ENCODE data around the gene ZNF652.
A peak's percentile ranks its signal among the peaks of the same experiment; 100 is the strongest.

The ZNF652 gene

GRCh38 chr17:49387498-49388289 is 25.6 kb upstream of the ZNF652 start:
- H3K27me3 ChIP-seq (ENCODE audit: control insufficient read depth in 2 of 2, insufficient read depth in 2 of 2, low read length in 2 of 2), result peaks cover 0 to 3% of the 10 kb centered on the region in 2 donors
- H3K4me1 ChIP-seq (ENCODE audit: control insufficient read depth in 2 of 2, insufficient read depth in 2 of 2, low read length in 2 of 2), result peaks cover 12 to 30% of the 10 kb centered on the region in 2 donors
- H3K36me3 ChIP-seq (ENCODE audit: control insufficient read depth in 2 of 2, insufficient read depth in 2 of 2, low read length in 2 of 2), result no peaks in the 10 kb centered on the region
- no peak overlapping the region for H3K9ac ChIP-seq (ENCODE audit: low read depth in 1 of 2, low read length in 2 of 2)
- H3K9me3 ChIP-seq (ENCODE audit: control insufficient read depth in 2 of 2, low read length in 2 of 2), result no peaks in the 10 kb centered on the region
- peak overlapping the region; percentile 35 to 86 for H3K27ac ChIP-seq (ENCODE audit: low read depth in 2 of 2, low read length in 2 of 2)
- no peak overlapping the region for H3K4me3 ChIP-seq (ENCODE audit: low read length in 2 of 2)

GRCh38 chr17:49386373-49386772 is 24.3 kb upstream of the ZNF652 start:
- Histone ChIP-seq H3K9ac (ENCODE audit: low read depth in 1 of 2, low read length in 2 of 2) (no peak overlapping the region), H3K36me3 (ENCODE audit: control insufficient read depth in 2 of 2, insufficient read depth in 2 of 2, low read length in 2 of 2) (no peaks in the 10 kb centered on the region), H3K9me3 (ENCODE audit: control insufficient read depth in 2 of 2, low read length in 2 of 2) (no peaks in the 10 kb centered on the region), H3K27ac (ENCODE audit: low read depth in 2 of 2, low read length in 2 of 2) (no peak overlapping the region), H3K27me3 (ENCODE audit: control insufficient read depth in 2 of 2, insufficient read depth in 2 of 2, low read length in 2 of 2) (peaks cover 0 to 3% of the 10 kb centered on the region in 2 donors), H3K4me1 (ENCODE audit: control insufficient read depth in 2 of 2, insufficient read depth in 2 of 2, low read length in 2 of 2) (peaks cover 12 to 30% of the 10 kb centered on the region in 2 donors), H3K4me3 (ENCODE audit: low read length in 2 of 2) (no peak overlapping the region)

- no peaks in the 10 kb centered on the region for H3K9me3 ChIP-seq (ENCODE audit: control insufficient read depth in 2 of 2, low read length in 2 of 2)
- H3K4me3 ChIP-seq (ENCODE audit: low read length in 2 of 2), result no peak overlapping the region
- H3K27me3 ChIP-seq (ENCODE audit: control insufficient read depth in 2 of 2, insufficient read depth in 2 of 2, low read length in 2 of 2), result peaks cover 0 to 3% of the 10 kb centered on the region in 2 donors
- H3K9ac ChIP-seq (ENCODE audit: low read depth in 1 of 2, low read length in 2 of 2), result no peak overlapping the region
- no peaks in the 10 kb centered on the region for H3K36me3 ChIP-seq (ENCODE audit: control insufficient read depth in 2 of 2, insufficient read depth in 2 of 2, low read length in 2 of 2)
- H3K4me1 ChIP-seq (ENCODE audit: control insufficient read depth in 2 of 2, insufficient read depth in 2 of 2, low read length in 2 of 2), result peaks cover under 1 to 19% of the 10 kb centered on the region in 2 donors
- H3K27ac ChIP-seq (ENCODE audit: low read depth in 2 of 2, low read length in 2 of 2), result no peak overlapping the region
Measured at GRCh38 chr17:49384951-49385350, 22.9 kb upstream of the ZNF652 start.

- H3K9me3 ChIP-seq (ENCODE audit: control insufficient read depth in 2 of 2, low read length in 2 of 2), result no peaks in the 10 kb centered on the region
- H3K27me3 ChIP-seq (ENCODE audit: control insufficient read depth in 2 of 2, insufficient read depth in 2 of 2, low read length in 2 of 2), result peaks cover 0 to 3% of the 10 kb centered on the region in 2 donors
- peaks cover 0 to 9% of the 10 kb centered on the region in 2 donors for H3K4me1 ChIP-seq (ENCODE audit: control insufficient read depth in 2 of 2, insufficient read depth in 2 of 2, low read length in 2 of 2)
- no peak overlapping the region for H3K9ac ChIP-seq (ENCODE audit: low read depth in 1 of 2, low read length in 2 of 2)
- H3K27ac ChIP-seq (ENCODE audit: low read depth in 2 of 2, low read length in 2 of 2), result no peak overlapping the region
- no peak overlapping the region for H3K4me3 ChIP-seq (ENCODE audit: low read length in 2 of 2)
- H3K36me3 ChIP-seq (ENCODE audit: control insufficient read depth in 2 of 2, insufficient read depth in 2 of 2, low read length in 2 of 2), result no peaks in the 10 kb centered on the region
Measured at GRCh38 chr17:49383060-49383459, 21.0 kb upstream of the ZNF652 start.

GRCh38 chr17:49382556-49382955 is 20.5 kb upstream of the ZNF652 start:
- no peak overlapping the region for H3K9ac ChIP-seq (ENCODE audit: low read depth in 1 of 2, low read length in 2 of 2)
- no peaks in the 10 kb centered on the region for H3K36me3 ChIP-seq (ENCODE audit: control insufficient read depth in 2 of 2, insufficient read depth in 2 of 2, low read length in 2 of 2)
- H3K4me1 ChIP-seq (ENCODE audit: control insufficient read depth in 2 of 2, insufficient read depth in 2 of 2, low read length in 2 of 2), result peaks cover 0 to 5% of the 10 kb centered on the region in 2 donors
- H3K9me3 ChIP-seq (ENCODE audit: control insufficient read depth in 2 of 2, low read length in 2 of 2), result no peaks in the 10 kb centered on the region
- H3K27me3 ChIP-seq (ENCODE audit: control insufficient read depth in 2 of 2, insufficient read depth in 2 of 2, low read length in 2 of 2), result peaks cover 0 to 3% of the 10 kb centered on the region in 2 donors
- no peak overlapping the region for H3K27ac ChIP-seq (ENCODE audit: low read depth in 2 of 2, low read length in 2 of 2)
- H3K4me3 ChIP-seq (ENCODE audit: low read length in 2 of 2), result no peak overlapping the region

- Histone ChIP-seq H3K4me3 (ENCODE audit: low read length in 2 of 2) (no peak overlapping the region), H3K27me3 (ENCODE audit: control insufficient read depth in 2 of 2, insufficient read depth in 2 of 2, low read length in 2 of 2) (peaks cover 0 to 3% of the 10 kb centered on the region in 2 donors), H3K9ac (ENCODE audit: low read depth in 1 of 2, low read length in 2 of 2) (no peak overlapping the region), H3K27ac (ENCODE audit: low read depth in 2 of 2, low read length in 2 of 2) (no peak overlapping the region), H3K9me3 (ENCODE audit: control insufficient read depth in 2 of 2, low read length in 2 of 2) (no peaks in the 10 kb centered on the region), H3K36me3 (ENCODE audit: control insufficient read depth in 2 of 2, insufficient read depth in 2 of 2, low read length in 2 of 2) (no peaks in the 10 kb centered on the region), H3K4me1 (ENCODE audit: control insufficient read depth in 2 of 2, insufficient read depth in 2 of 2, low read length in 2 of 2) (no peaks in the 10 kb centered on the region)
Measured at GRCh38 chr17:49381793-49382192, 19.7 kb upstream of the ZNF652 start.

GRCh38 chr17:49381033-49381432 is 19.0 kb upstream of the ZNF652 start:
- Histone ChIP-seq H3K9me3 (ENCODE audit: control insufficient read depth in 2 of 2, low read length in 2 of 2) (no peaks in the 10 kb centered on the region), H3K9ac (ENCODE audit: low read depth in 1 of 2, low read length in 2 of 2) (no peak overlapping the region), H3K27ac (ENCODE audit: low read depth in 2 of 2, low read length in 2 of 2) (no peak overlapping the region), H3K4me1 (ENCODE audit: control insufficient read depth in 2 of 2, insufficient read depth in 2 of 2, low read length in 2 of 2) (no peaks in the 10 kb centered on the region), H3K27me3 (ENCODE audit: control insufficient read depth in 2 of 2, insufficient read depth in 2 of 2, low read length in 2 of 2) (peaks cover 0 to 3% of the 10 kb centered on the region in 2 donors), H3K36me3 (ENCODE audit: control insufficient read depth in 2 of 2, insufficient read depth in 2 of 2, low read length in 2 of 2) (no peaks in the 10 kb centered on the region), H3K4me3 (ENCODE audit: low read length in 2 of 2) (no peak overlapping the region)

GRCh38 chr17:49379926-49380325 is 17.9 kb upstream of the ZNF652 start:
- H3K4me3 ChIP-seq (ENCODE audit: low read length in 2 of 2), result no peak overlapping the region
- peaks cover 0 to 3% of the 10 kb centered on the region in 2 donors for H3K27me3 ChIP-seq (ENCODE audit: control insufficient read depth in 2 of 2, insufficient read depth in 2 of 2, low read length in 2 of 2)
- no peaks in the 10 kb centered on the region for H3K36me3 ChIP-seq (ENCODE audit: control insufficient read depth in 2 of 2, insufficient read depth in 2 of 2, low read length in 2 of 2)
- H3K4me1 ChIP-seq (ENCODE audit: control insufficient read depth in 2 of 2, insufficient read depth in 2 of 2, low read length in 2 of 2), result no peaks in the 10 kb centered on the region
- H3K27ac ChIP-seq (ENCODE audit: low read depth in 2 of 2, low read length in 2 of 2), result no peak overlapping the region
- no peak overlapping the region for H3K9ac ChIP-seq (ENCODE audit: low read depth in 1 of 2, low read length in 2 of 2)
- no peaks in the 10 kb centered on the region for H3K9me3 ChIP-seq (ENCODE audit: control insufficient read depth in 2 of 2, low read length in 2 of 2)

GRCh38 chr17:49378311-49378710 is 16.3 kb upstream of the ZNF652 start:
- H3K27ac ChIP-seq (ENCODE audit: low read depth in 2 of 2, low read length in 2 of 2), result no peak overlapping the region
- H3K36me3 ChIP-seq (ENCODE audit: control insufficient read depth in 2 of 2, insufficient read depth in 2 of 2, low read length in 2 of 2), result no peaks in the 10 kb centered on the region
- H3K4me1 ChIP-seq (ENCODE audit: control insufficient read depth in 2 of 2, insufficient read depth in 2 of 2, low read length in 2 of 2), result no peaks in the 10 kb centered on the region
- no peak overlapping the region for H3K9ac ChIP-seq (ENCODE audit: low read depth in 1 of 2, low read length in 2 of 2)
- H3K4me3 ChIP-seq (ENCODE audit: low read length in 2 of 2), result no peak overlapping the region
- no peaks in the 10 kb centered on the region for H3K9me3 ChIP-seq (ENCODE audit: control insufficient read depth in 2 of 2, low read length in 2 of 2)
- peaks cover 0 to 2% of the 10 kb centered on the region in 2 donors for H3K27me3 ChIP-seq (ENCODE audit: control insufficient read depth in 2 of 2, insufficient read depth in 2 of 2, low read length in 2 of 2)

GRCh38 chr17:49375544-49375943 is 13.5 kb upstream of the ZNF652 start:
- Histone ChIP-seq H3K9me3 (ENCODE audit: control insufficient read depth in 2 of 2, low read length in 2 of 2) (no peaks in the 10 kb centered on the region), H3K4me3 (ENCODE audit: low read length in 2 of 2) (no peak overlapping the region), H3K27me3 (ENCODE audit: control insufficient read depth in 2 of 2, insufficient read depth in 2 of 2, low read length in 2 of 2) (no peaks in the 10 kb centered on the region), H3K9ac (ENCODE audit: low read depth in 1 of 2, low read length in 2 of 2) (no peak overlapping the region), H3K27ac (ENCODE audit: low read depth in 2 of 2, low read length in 2 of 2) (no peak overlapping the region), H3K36me3 (ENCODE audit: control insufficient read depth in 2 of 2, insufficient read depth in 2 of 2, low read length in 2 of 2) (no peaks in the 10 kb centered on the region), H3K4me1 (ENCODE audit: control insufficient read depth in 2 of 2, insufficient read depth in 2 of 2, low read length in 2 of 2) (no peaks in the 10 kb centered on the region)
